Activated CD4-positive, alpha-beta T cell treated with anti-CD3 and anti-CD28 coated beads for 24 hours (primary cell): ENCODE data around the gene NTMT2.

Experiments
- DNase-seq, 2 donors: peaks; one replicate each; pipeline ENCODE4 v3.0.0-alpha.2; 2020; ENCODE audit warnings: low read depth in 2 of 2

The NTMT2 gene

GRCh38 chr1:170209125-170209524 lies 63.4 kb downstream of the NTMT2 start:
- DNase-seq, result no peak

DNA sequence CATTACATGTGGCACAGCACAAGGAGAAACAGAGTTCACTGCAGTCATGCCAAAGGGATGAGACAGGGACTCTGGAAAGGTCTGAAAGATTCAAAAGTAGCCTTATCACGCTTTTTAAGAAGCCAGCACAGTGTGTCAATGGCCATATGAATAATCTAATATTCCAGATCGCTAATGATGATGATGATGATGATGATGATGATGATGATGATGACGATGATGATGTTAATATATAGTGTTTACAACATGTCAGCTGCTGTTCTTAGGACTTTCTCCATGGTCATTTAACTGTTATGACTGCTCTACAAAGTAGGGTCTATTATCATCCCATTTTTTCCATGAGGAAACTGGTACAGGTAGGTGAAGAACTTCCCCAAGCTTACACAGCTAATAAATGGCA lies 64.4 kb downstream of the NTMT2 start:
- DNase-seq, result no peak

DNA sequence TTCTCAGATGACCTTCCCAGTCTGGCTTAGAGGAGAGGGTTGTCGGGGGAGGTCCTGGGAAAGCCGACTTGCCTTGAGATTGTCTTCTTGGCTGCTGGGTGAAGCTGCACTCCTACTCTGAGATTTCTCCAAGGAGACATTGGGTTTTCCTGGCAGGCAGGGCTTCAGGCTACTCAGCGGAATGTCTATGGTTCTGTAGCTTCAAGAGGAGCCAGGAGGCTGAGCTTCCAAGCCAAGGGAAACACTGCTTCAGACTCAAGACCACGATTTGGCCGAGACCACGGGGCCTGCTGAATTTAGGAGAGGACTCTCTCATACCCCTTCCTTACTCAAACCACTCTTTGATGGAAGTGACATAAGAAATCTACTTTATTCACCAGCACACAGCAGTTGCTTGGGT lies 67.8 kb downstream of the NTMT2 start:
- DNase-seq, result no peak

- DNase-seq, result no peak
These were observed 68.6 kb downstream of the NTMT2 start for GRCh38 chr1:170214117-170215032.

DNA sequence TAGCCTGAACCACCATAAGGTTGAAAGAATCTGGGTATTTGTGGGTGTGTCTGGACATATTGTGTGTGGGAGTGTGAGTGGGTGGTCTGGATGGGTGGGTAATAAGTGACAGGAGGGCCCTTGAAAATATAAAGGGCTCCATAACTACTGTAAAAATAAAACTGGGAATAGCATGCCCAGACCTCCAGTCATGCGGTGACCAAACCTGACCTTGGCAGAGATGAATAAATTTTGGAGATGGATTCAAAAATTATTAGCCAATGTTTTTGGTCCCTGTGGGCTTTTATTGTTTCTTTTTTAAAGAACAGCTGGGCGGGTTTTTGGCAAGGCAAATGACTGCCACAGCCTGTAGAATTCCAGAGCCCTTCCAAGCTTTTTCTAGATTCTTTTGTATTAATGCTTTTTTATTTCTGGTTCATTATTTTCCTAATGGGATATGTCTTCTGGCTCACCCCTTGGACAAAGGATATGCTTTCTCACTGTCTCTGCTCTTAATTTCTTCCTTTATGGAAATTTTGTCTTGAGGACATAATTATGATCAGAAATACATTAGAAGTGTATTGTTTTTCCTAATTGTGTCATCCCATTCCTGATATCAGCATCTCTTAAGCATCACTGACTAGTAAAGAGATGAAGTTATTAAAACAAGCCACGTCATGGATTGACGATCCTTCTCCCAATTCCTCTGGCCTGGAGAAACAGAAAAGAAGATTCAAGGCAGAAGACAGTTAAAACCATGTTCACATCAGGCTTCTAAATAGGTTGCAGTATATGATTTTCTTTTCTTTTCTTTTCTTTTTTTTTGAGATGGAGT lies 69.5 kb downstream of the NTMT2 start:
- no peak for DNase-seq

- DNase-seq, result no peak
These were observed 71.9 kb downstream of the NTMT2 start for GRCh38 chr1:170217517-170218256.

DNA sequence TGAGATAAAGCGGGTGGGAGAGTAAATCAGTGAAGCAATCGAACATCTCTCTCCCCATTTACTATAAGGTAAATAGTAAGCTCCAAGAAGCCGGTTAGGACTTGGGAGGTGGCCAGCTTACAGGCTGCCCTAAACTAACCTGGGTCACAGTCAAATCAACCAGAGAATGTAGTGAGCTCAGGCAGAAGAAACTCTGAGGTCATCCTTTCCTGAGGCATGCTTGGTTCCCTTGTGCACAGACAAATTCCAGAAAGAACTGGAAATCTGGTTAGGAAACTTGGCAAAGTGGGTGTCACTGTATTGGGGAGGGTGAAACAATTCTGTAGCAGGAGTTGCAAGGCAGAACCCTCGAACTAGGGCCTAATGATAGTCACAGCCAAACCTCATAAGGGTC lies 72.5 kb downstream of the NTMT2 start:
- DNase-seq, result no peak
